Measurements from ENCODE around the gene HLA-A. TPM values are rescaled to one million over a fixed set of nuclear protein-coding genes. Genes with fewer than 3 reads are reported as not detected.
"Not testable (repeated sequence)": the region's sequence is repeated elsewhere in the genome, so short reads cannot be mapped to it uniquely, and the experiment has no call there.

The HLA-A gene
- total RNA-seq, 1 donor from 2014 or later: 1,592 TPM

GRCh38 chr6:29976253-29976587 is 33.9 kb downstream of the HLA-A start:
- ChIA-PET CTCF (interaction anchor here (0.8 to 1.9 kb wide), 5 partner anchors 9 to 156 kb away, joined by 3 to 6 read pairs (median 3); no protein-coding TSS in a partner anchor), POLR2A (interaction anchor here (1.5 to 3.3 kb wide), 2 partner anchors 10 to 30 kb away, joined by 3 to 20 read pairs; no protein-coding TSS in a partner anchor)
- Mint-ChIP-seq H3K4me1 (peaks cover 33% of the 10 kb centered on the region), H3K9me3 (no peaks in the 10 kb centered on the region), H3K27ac (peak overlapping the region; percentile 26), H3K27me3 (peaks cover 47% of the 10 kb centered on the region), H3K4me3 (peak overlapping the region; percentile 91), H3K36me3 (ENCODE audit: low read depth) (no peaks in the 10 kb centered on the region)
- ATAC-seq (ENCODE audit: low read depth) (peak; percentile 8), DNase-seq (no peak)
- intact Hi-C loops (cut with micrococcal nuclease): loop anchor here (1.0 to 5.0 kb wide), 3 partner anchors 11 to 34 kb away; partner anchors contain the start of gene HLA-A
- TF ChIP-seq, protein P1, sequence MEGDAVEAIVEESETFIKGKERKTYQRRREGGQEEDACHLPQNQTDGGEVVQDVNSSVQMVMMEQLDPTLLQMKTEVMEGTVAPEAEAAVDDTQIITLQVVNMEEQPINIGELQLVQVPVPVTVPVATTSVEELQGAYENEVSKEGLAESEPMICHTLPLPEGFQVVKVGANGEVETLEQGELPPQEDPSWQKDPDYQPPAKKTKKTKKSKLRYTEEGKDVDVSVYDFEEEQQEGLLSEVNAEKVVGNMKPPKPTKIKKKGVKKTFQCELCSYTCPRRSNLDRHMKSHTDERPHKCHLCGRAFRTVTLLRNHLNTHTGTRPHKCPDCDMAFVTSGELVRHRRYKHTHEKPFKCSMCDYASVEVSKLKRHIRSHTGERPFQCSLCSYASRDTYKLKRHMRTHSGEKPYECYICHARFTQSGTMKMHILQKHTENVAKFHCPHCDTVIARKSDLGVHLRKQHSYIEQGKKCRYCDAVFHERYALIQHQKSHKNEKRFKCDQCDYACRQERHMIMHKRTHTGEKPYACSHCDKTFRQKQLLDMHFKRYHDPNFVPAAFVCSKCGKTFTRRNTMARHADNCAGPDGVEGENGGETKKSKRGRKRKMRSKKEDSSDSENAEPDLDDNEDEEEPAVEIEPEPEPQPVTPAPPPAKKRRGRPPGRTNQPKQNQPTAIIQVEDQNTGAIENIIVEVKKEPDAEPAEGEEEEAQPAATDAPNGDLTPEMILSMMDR (IDR thresholded peaks at IDR 0.05): no peak

DNA sequence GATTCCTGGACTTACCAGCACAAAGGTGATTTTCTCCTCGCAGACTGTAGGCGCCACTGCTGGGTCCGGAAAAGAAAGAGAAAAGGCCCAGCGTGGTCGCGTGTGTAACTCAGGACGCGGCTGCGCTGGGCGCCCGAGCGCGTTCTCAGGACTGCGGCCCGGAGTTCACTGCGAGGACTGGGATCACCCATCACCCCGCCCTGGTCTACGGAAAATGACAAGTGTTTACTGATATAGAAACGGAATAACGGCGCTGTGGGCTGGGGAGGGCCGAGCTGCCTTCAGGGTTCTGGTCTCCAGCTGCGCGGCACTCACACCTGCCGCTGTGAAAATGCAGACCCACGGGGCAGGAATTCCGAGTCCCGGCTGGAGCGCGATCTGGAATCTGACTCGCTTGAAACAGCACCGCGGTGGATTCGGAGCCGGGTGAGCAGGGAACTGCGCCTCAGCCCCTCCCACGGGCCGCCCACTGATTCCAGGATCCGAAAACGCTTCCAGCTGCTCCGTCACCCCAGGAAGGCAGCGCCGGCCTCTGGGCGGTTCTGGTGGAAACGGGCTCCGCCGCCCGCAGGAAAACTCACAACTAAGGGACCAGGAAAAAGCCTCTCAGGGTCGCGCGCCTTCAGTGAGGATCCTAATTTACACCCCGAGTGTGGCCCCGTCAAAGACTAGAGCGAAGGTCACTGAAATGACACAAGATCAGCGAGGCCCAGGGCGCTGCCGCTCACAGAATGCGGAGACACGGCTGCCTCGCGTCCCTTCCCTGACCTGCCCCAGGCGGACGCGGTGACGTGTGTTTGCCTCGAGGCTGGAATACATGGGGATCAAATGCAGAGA is 34.5 kb downstream of the HLA-A start:
- no peaks in the 10 kb centered on the region for H3K9me3 Mint-ChIP-seq
- H3K36me3 Mint-ChIP-seq (ENCODE audit: low read depth): no peaks in the 10 kb centered on the region

DNA sequence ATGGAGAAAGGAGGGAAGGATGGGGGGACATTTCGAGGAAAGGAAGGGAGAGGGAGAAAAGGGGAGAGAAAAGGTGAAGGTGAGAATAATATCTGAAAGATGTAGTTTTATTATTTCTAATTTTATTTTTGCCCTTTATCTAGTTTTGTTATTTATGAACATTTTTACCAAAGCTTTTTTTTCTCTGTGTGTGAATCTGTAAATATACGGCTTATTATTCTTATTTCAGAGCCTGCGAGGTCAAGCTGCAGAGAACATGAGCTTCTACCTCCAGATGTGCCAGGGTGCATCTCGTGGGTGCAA is 35.0 kb downstream of the HLA-A start:
- H3K9me3 Mint-ChIP-seq: no peaks in the 10 kb centered on the region
- H3K27me3 Mint-ChIP-seq: peaks cover 46% of the 10 kb centered on the region
- TF ChIP-seq, protein P1 (IDR thresholded peaks at IDR 0.05): no peak
- ChIA-PET POLR2A (interaction anchor here (3.3 kb wide), 1 partner anchor 11 kb away, joined by 20 read pairs; no protein-coding TSS in a partner anchor), CTCF (interaction anchor here (1.2 to 1.9 kb wide), 2 partner anchors 36 to 129 kb away, joined by 4 to 6 read pairs; no protein-coding TSS in a partner anchor)
- no peaks in the 10 kb centered on the region for H3K36me3 Mint-ChIP-seq (ENCODE audit: low read depth)
- H3K4me1 Mint-ChIP-seq: peaks cover 29% of the 10 kb centered on the region
- peak overlapping the region; percentile 5 for H3K27ac Mint-ChIP-seq
- no peak for ATAC-seq (ENCODE audit: low read depth)
- no peak for DNase-seq
- intact Hi-C loops (cut with micrococcal nuclease): loop anchor here (2.0 to 5.0 kb wide), 2 partner anchors 29 to 35 kb away; partner anchors contain the start of gene HLA-A
- peak overlapping the region; percentile 91 for H3K4me3 Mint-ChIP-seq

More for the DNA sequence above, 34.5 kb downstream of the HLA-A start:
- H3K4me3 Mint-ChIP-seq: peak overlapping the region; percentile 91
- ChIA-PET CTCF (interaction anchor here (1.0 to 1.9 kb wide), 3 partner anchors 36 to 128 kb away, joined by 3 to 6 read pairs (median 4); no protein-coding TSS in a partner anchor), POLR2A (interaction anchor here (3.3 kb wide), 1 partner anchor 10 kb away, joined by 20 read pairs; no protein-coding TSS in a partner anchor)
- H3K27me3 Mint-ChIP-seq: peaks cover 47% of the 10 kb centered on the region
- DNase-seq (peak; percentile 45), ATAC-seq (ENCODE audit: low read depth) (peak; percentile 87)
- intact Hi-C loops (cut with micrococcal nuclease): loop anchor here (1.0 to 5.0 kb wide), 3 partner anchors 12 to 35 kb away; partner anchors contain the start of gene HLA-A
- H3K27ac Mint-ChIP-seq: peak overlapping the region; percentile 26
- peaks cover 33% of the 10 kb centered on the region for H3K4me1 Mint-ChIP-seq
- TF ChIP-seq, protein P1 (IDR thresholded peaks at IDR 0.05): no peak

DNA sequence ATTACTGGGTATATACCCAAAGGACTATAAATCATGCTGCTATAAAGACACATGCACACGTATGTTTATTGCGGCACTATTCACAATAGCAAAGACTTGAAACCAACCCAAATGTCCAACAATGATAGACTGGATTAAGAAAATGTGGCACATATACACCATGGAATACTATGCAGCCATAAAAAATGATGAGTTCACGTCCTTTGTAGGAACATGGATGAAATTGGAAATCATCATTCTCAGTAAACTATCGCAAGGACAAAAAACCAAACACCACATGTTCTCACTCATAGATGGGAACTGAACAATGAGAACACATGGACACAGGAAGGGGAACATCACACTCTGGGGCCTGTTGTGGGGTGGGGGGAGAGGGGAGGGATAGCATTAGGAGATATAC is 37.7 kb downstream of the HLA-A start:
- ATAC-seq (ENCODE audit: low read depth); H3K36me3 Mint-ChIP-seq (ENCODE audit: low read depth); H3K9me3 Mint-ChIP-seq; intact Hi-C loops (cut with micrococcal nuclease); H3K27ac Mint-ChIP-seq; DNase-seq; POLR2A ChIA-PET; H3K4me3 Mint-ChIP-seq; CTCF ChIA-PET: not testable (repeated sequence)
- Mint-ChIP-seq H3K4me1 (peaks cover 21% of the 10 kb centered on the region), H3K27me3 (peaks cover 31% of the 10 kb centered on the region)

- DNase-seq (no peak), ATAC-seq (ENCODE audit: low read depth) (no peak)
- H3K4me3 Mint-ChIP-seq: no peak overlapping the region
- no peaks in the 10 kb centered on the region for H3K36me3 Mint-ChIP-seq (ENCODE audit: low read depth)
- TF ChIP-seq, protein P1 (IDR thresholded peaks at IDR 0.05): no peak
- H3K27me3 Mint-ChIP-seq: peaks cover 26% of the 10 kb centered on the region
- intact Hi-C loops (cut with micrococcal nuclease): no loop called here
- no peaks in the 10 kb centered on the region for H3K9me3 Mint-ChIP-seq
- peaks cover 16% of the 10 kb centered on the region for H3K4me1 Mint-ChIP-seq
- CTCF ChIA-PET: no interaction called here
- POLR2A ChIA-PET: no interaction called here
- H3K27ac Mint-ChIP-seq: no peak overlapping the region
Observed at GRCh38 chr6:29980511-29980910, 38.2 kb downstream of the HLA-A start.
